ENCODE measurements around the gene WDR90. TPM values are rescaled to one million over a fixed set of nuclear protein-coding genes. Genes with fewer than 3 reads are reported as not detected.

Gene WDR90
- total RNA-seq, 4 donors from 2014 or later: 29.8 to 154 (median 73.6) TPM

GRCh38 chr16:627454-628239 is 21.5 kb upstream of the WDR90 start:
- Histone ChIP-seq H3K4me3 (no peak overlapping the region), H3K27me3 (no peaks in the 10 kb centered on the region), H3K9me3 (no peaks in the 10 kb centered on the region), H3K4me1 (peaks cover 0 to 20% (median 4%) of the 10 kb centered on the region in 4 donors), H3K36me3 (peaks cover 0 to 44% (median 0%) of the 10 kb centered on the region in 3 donors), H3K27ac (no peak overlapping the region)
- DNase-seq: no peak
- TF ChIP-seq POLR2A (IDR thresholded peaks at IDR 0.05) (no peak), CTCF (IDR thresholded peaks at IDR 0.05) (no peak)

GRCh38 chr16:628321-629061 is 20.7 kb upstream of the WDR90 start:
- TF ChIP-seq POLR2A (IDR thresholded peaks at IDR 0.05) (no peak), CTCF (IDR thresholded peaks at IDR 0.05) (no peak)
- H3K4me3 ChIP-seq: no peak overlapping the region
- peaks cover 0 to 49% (median 0%) of the 10 kb centered on the region in 3 donors for H3K36me3 ChIP-seq
- no peaks in the 10 kb centered on the region for H3K27me3 ChIP-seq
- no peak for DNase-seq
- no peaks in the 10 kb centered on the region for H3K9me3 ChIP-seq
- no peak overlapping the region for H3K27ac ChIP-seq
- peaks cover 0 to 20% (median 4%) of the 10 kb centered on the region in 4 donors for H3K4me1 ChIP-seq

- no peaks in the 10 kb centered on the region for H3K9me3 ChIP-seq
- no peak for DNase-seq
- H3K27me3 ChIP-seq: no peaks in the 10 kb centered on the region
- H3K27ac ChIP-seq: no peak overlapping the region
- H3K36me3 ChIP-seq: peaks cover 0 to 57% (median 0%) of the 10 kb centered on the region in 3 donors
- peaks cover 0 to 20% (median 4%) of the 10 kb centered on the region in 4 donors for H3K4me1 ChIP-seq
- no peak overlapping the region for H3K4me3 ChIP-seq
- TF ChIP-seq POLR2A (IDR thresholded peaks at IDR 0.05): no peak
- TF ChIP-seq CTCF (IDR thresholded peaks at IDR 0.05): no peak
Measured at GRCh38 chr16:629185-629832, 19.9 kb upstream of the WDR90 start.

- no peak overlapping the region for H3K27ac ChIP-seq
- H3K27me3 ChIP-seq: no peaks in the 10 kb centered on the region
- TF ChIP-seq POLR2A (IDR thresholded peaks at IDR 0.05) (no peak), CTCF (IDR thresholded peaks at IDR 0.05) (no peak)
Measured at GRCh38 chr16:629833-630248, 19.3 kb upstream of the WDR90 start.

GRCh38 chr16:630249-630814 is 18.8 kb upstream of the WDR90 start:
- Histone ChIP-seq H3K27me3 (no peaks in the 10 kb centered on the region), H3K27ac (no peak overlapping the region), H3K9me3 (no peaks in the 10 kb centered on the region), H3K4me1 (peaks cover 0 to 26% (median 8%) of the 10 kb centered on the region in 4 donors), H3K36me3 (peaks cover 0 to 51% (median 0%) of the 10 kb centered on the region in 3 donors), H3K4me3 (no peak overlapping the region)
- no peak for DNase-seq
- TF ChIP-seq POLR2A (IDR thresholded peaks at IDR 0.05) (no peak), CTCF (IDR thresholded peaks at IDR 0.05) (no peak)

More at GRCh38 chr16:629833-630248, 19.3 kb upstream of the WDR90 start:
- H3K9me3 ChIP-seq: no peaks in the 10 kb centered on the region
- H3K4me1 ChIP-seq: peaks cover 0 to 21% (median 4%) of the 10 kb centered on the region in 4 donors
- H3K36me3 ChIP-seq: peaks cover 0 to 56% (median 0%) of the 10 kb centered on the region in 3 donors
- no peak for DNase-seq
- no peak overlapping the region for H3K4me3 ChIP-seq
